ENCODE measurements around the gene TLE5. TPM values are rescaled to one million over a fixed set of nuclear protein-coding genes. Genes with fewer than 3 reads are reported as not detected.

The TLE5 gene
- 804 TPM for total RNA-seq
- long read RNA-seq, transcript AES-202 (7 exons, 1,608 nt) = major isoform, 347 of 777 reads
- long read RNA-seq, transcript AES-201 (7 exons, 1,884 nt) = minor isoform, 21 of 777 reads
- long read RNA-seq, transcript AES-207 (6 exons, 942 nt) = minor isoform, 36 of 777 reads
- long read RNA-seq, partial matches to known transcripts = 10 of 777 reads
- long read RNA-seq, other reads (novel, unspliced or antisense) = 359 of 777 reads

GRCh38 chr19:3062165-3063105 is at the start of gene TLE5:
Gene TLE5 (minus strand): TSS chr19:3062495. CDS start chr19:3062200, 295 bp downstream.
- DNase-seq (ENCODE audit: low spot score) = peak; percentile 82
- intact Hi-C loops (cut with DNase I) = loop anchor here (5.0 kb wide), 2 partner anchors 35 to 85 kb away; partner anchors contain the start of gene TLE6

GRCh38 chr19:3111586-3112247 is 49.4 kb upstream of the TLE5 start:
- DNase-seq (ENCODE audit: low spot score) = no peak
- intact Hi-C loops (cut with DNase I) = no loop called here

GRCh38 chr19:3110126-3110825 is 48.0 kb upstream of the TLE5 start:
- DNase-seq (ENCODE audit: low spot score) = no peak
- intact Hi-C loops (cut with DNase I) = no loop called here

GRCh38 chr19:3109491-3109890 is 47.2 kb upstream of the TLE5 start:
- DNase-seq (ENCODE audit: low spot score) = no peak
- intact Hi-C loops (cut with DNase I) = loop anchor here (5.0 kb wide), 1 partner anchor 152 kb away; no protein-coding TSS in a partner anchor

GRCh38 chr19:3108775-3109174 is 46.5 kb upstream of the TLE5 start:
- no peak for DNase-seq (ENCODE audit: low spot score)
- intact Hi-C loops (cut with DNase I) = loop anchor here (5.0 kb wide), 1 partner anchor 151 kb away; no protein-coding TSS in a partner anchor

GRCh38 chr19:3107658-3108057 is 45.4 kb upstream of the TLE5 start:
- intact Hi-C loops (cut with DNase I) = loop anchor here (5.0 kb wide), 1 partner anchor 150 kb away; no protein-coding TSS in a partner anchor
- DNase-seq (ENCODE audit: low spot score) = no peak

- intact Hi-C loops (cut with DNase I) = loop anchor here (5.0 kb wide), 1 partner anchor 149 kb away; no protein-coding TSS in a partner anchor
- DNase-seq (ENCODE audit: low spot score) = no peak
Measured at GRCh38 chr19:3106509-3107141, 44.3 kb upstream of the TLE5 start.

GRCh38 chr19:3105641-3106508 is 43.6 kb upstream of the TLE5 start:
- DNase-seq (ENCODE audit: low spot score) = no peak

GRCh38 chr19:3104708-3104983 is 42.4 kb upstream of the TLE5 start:
- intact Hi-C loops (cut with DNase I) = no loop called here
- DNase-seq (ENCODE audit: low spot score) = no peak

More at GRCh38 chr19:3105641-3106508, 43.6 kb upstream of the TLE5 start:
- intact Hi-C loops (cut with DNase I) = loop anchor here (5.0 kb wide), 1 partner anchor 149 kb away; no protein-coding TSS in a partner anchor

- intact Hi-C loops (cut with DNase I) = no loop called here
- DNase-seq (ENCODE audit: low spot score) = no peak
Measured at GRCh38 chr19:3102239-3103140, 40.2 kb upstream of the TLE5 start.

GRCh38 chr19:3100747-3101730 is 38.7 kb upstream of the TLE5 start:
- intact Hi-C loops (cut with DNase I) = no loop called here
- DNase-seq (ENCODE audit: low spot score) = no peak

GRCh38 chr19:3100331-3100730 is 38.0 kb upstream of the TLE5 start:
- no peak for DNase-seq (ENCODE audit: low spot score)
- intact Hi-C loops (cut with DNase I) = no loop called here

GRCh38 chr19:3099347-3100145 is 37.3 kb upstream of the TLE5 start:
- no peak for DNase-seq (ENCODE audit: low spot score)
- intact Hi-C loops (cut with DNase I) = loop anchor here (5.0 kb wide), 1 partner anchor 37 kb away; the partner anchor contains the start of gene TLE5

GRCh38 chr19:3098515-3099346 is 36.4 kb upstream of the TLE5 start:
- intact Hi-C loops (cut with DNase I) = loop anchor here (5.0 kb wide), 1 partner anchor 36 kb away; the partner anchor contains the start of gene TLE5
- peak; percentile 89 for DNase-seq (ENCODE audit: low spot score)

All from cardiac septum (tissue), 1 donor.